Measurements from ENCODE around the gene COLEC11. TPM values are rescaled to one million over a fixed set of nuclear protein-coding genes. Genes with fewer than 3 reads are reported as not detected.

Gene COLEC11
- total and polyA plus RNA-seq, 2 of the 13 experiments (the other 11 are each of a cell fraction or from before 2014, with no cell fraction given), result 1.5 to 3.0 TPM

DNA sequence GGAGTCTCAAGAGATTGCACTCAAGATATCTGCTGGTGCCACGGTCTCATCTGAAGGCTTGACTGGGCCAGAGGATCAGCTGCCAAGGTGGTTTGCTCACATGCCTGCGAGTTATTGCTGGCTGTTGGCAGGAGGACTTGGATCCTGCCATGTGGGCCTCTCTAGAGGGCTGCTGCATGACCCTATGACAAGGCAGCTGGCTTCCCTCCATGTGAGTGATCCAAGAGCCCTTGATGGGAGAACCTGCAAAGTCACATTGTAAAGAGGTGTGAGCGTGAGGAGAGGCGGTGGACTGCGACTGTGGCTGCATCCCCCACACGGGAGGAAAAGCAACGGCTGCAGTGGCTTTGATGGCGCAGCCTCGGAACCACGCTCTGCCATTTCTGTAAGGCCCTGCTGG lies 59.1 kb downstream of the COLEC11 start:
- 73% methylated on average over 10 of the region's 10 CpGs for WGBS (ENCODE audit: low lambda C conversion rate)
- BruUV-seq (replicated peaks), result no TSS peak
- peaks cover 79% of the 10 kb centered on the region for H3K4me1 ChIP-seq (ENCODE audit: insufficient read depth, low read length)
- TF ChIP-seq MAZ (IDR thresholded peaks at IDR 0.05; ENCODE audit: borderline replicate concordance, low read depth, low read length) (no peak), MAZ (CRISPR knock-in tag; IDR thresholded peaks at IDR 0.05; ENCODE audit: low read depth) (no peak), FOXA3 (CRISPR knock-in tag; IDR thresholded peaks at IDR 0.05) (no peak)
- DNase-seq (ENCODE audit: low spot score) (no peak), ATAC-seq (no peak), FAIRE-seq (no peak)
- H3K4me3 ChIP-seq (replicated peaks in 1 of 3; ENCODE audit: insufficient read depth in 1 of 3, low read depth in 2 of 3, low read length in 3 of 3), result no peak overlapping the region
- intact Hi-C loops (cut with micrococcal nuclease; ENCODE audit: unreplicated experiment), result loop anchor here (5.0 to 10.0 kb wide), 2 partner anchors 97 to 349 kb away; partner anchors contain the start of gene RNASEH1
- H3K9me3 ChIP-seq (ENCODE audit: low read length), result no peaks in the 10 kb centered on the region
- no peak overlapping the region for H3K27ac ChIP-seq (ENCODE audit: extremely low read length, insufficient read depth, low read length)
- H3K4me2 ChIP-seq (ENCODE audit: low read depth, low read length), result no peak overlapping the region
- ChIA-PET POLR2A (no interaction called here), CTCF (ENCODE audit: low intra/inter-chr PET ratio, low total read pairs) (no interaction called here)
- in situ Hi-C loops (cut with HindIII; ENCODE audit: extremely low pct_ligation_motif_present, low pct_unique_long_range_greater_than_20kb), result loop anchor here (5.0 kb wide), 1 partner anchor 77 kb away; the partner anchor contains the start of gene RPS7
- H4K20me1 ChIP-seq (ENCODE audit: insufficient read depth, low read length), result no peaks in the 10 kb centered on the region
- no peaks in the 10 kb centered on the region for H3K36me3 ChIP-seq (replicated peaks in 1 of 2; ENCODE audit: control insufficient read depth in 1 of 2, insufficient read depth in 2 of 2, low read length in 2 of 2)
- H2AFZ ChIP-seq (ENCODE audit: low read length), result no peak overlapping the region
- H3K27me3 ChIP-seq (ENCODE audit: control insufficient read depth in 1 of 2, insufficient read depth in 2 of 2, low read length in 2 of 2), result peaks cover 3 to 13% of the 10 kb centered on the region in 2 experiments; a peak in 1 of 5 replicates
- H3K79me2 ChIP-seq (ENCODE audit: insufficient read depth, low read length), result no peaks in the 10 kb centered on the region
- no peak overlapping the region for H3K9ac ChIP-seq (ENCODE audit: insufficient read depth, low read depth, low read length)

- Histone ChIP-seq H3K9me3 (ENCODE audit: low read length) (no peaks in the 10 kb centered on the region), H3K36me3 (replicated peaks in 1 of 2; ENCODE audit: control insufficient read depth in 1 of 2, insufficient read depth in 2 of 2, low read length in 2 of 2) (no peaks in the 10 kb centered on the region), H3K27me3 (ENCODE audit: control insufficient read depth in 1 of 2, insufficient read depth in 2 of 2, low read length in 2 of 2) (peaks cover 3 to 11% of the 10 kb centered on the region in 2 experiments; a peak in 1 of 5 replicates), H3K27ac (ENCODE audit: extremely low read length, insufficient read depth, low read length) (no peak overlapping the region), H3K4me1 (ENCODE audit: insufficient read depth, low read length) (peaks cover 85% of the 10 kb centered on the region), H3K4me3 (replicated peaks in 1 of 3; ENCODE audit: insufficient read depth in 1 of 3, low read depth in 2 of 3, low read length in 3 of 3) (no peak overlapping the region), H3K4me2 (ENCODE audit: low read depth, low read length) (no peak overlapping the region), H3K79me2 (ENCODE audit: insufficient read depth, low read length) (no peaks in the 10 kb centered on the region), H3K9ac (ENCODE audit: insufficient read depth, low read depth, low read length) (no peak overlapping the region), H2AFZ (ENCODE audit: low read length) (no peak overlapping the region), H4K20me1 (ENCODE audit: insufficient read depth, low read length) (no peaks in the 10 kb centered on the region)
- POLR2A ChIA-PET, result no interaction called here
- TF ChIP-seq DR1 (CRISPR knock-in tag; IDR thresholded peaks at IDR 0.05) (no peak), ZNF75D (CRISPR knock-in tag; IDR thresholded peaks at IDR 0.05; ENCODE audit: borderline replicate concordance) (no peak), ZFP36L1 (CRISPR knock-in tag; IDR thresholded peaks at IDR 0.05) (no peak)
- ATAC-seq (no peak), DNase-seq (ENCODE audit: low spot score) (no peak), FAIRE-seq (no peak)
- intact Hi-C loops (cut with micrococcal nuclease; ENCODE audit: unreplicated experiment) (loop anchor here (5.0 to 10.0 kb wide), 3 partner anchors 97 to 350 kb away; partner anchors contain the start of genes EIPR1, RNASEH1 and TRAPPC12), in situ Hi-C loops (cut with HindIII; ENCODE audit: extremely low pct_ligation_motif_present, low pct_unique_long_range_greater_than_20kb) (loop anchor here (5.0 kb wide), 1 partner anchor 77 kb away; the partner anchor contains the start of gene RPS7)
- 49% methylated on average over 16 of the region's 21 CpGs for WGBS (ENCODE audit: low lambda C conversion rate)
- CTCF ChIA-PET (ENCODE audit: low intra/inter-chr PET ratio, low total read pairs), result no interaction called here
- no TSS peak for BruUV-seq (replicated peaks)
Observed at GRCh38 chr2:3654531-3655225, 59.8 kb downstream of the COLEC11 start.
